Uterus (tissue), 4 donors: ENCODE measurements around the gene PLB1. TPM values are rescaled to one million over a fixed set of nuclear protein-coding genes. Genes with fewer than 3 reads are reported as not detected.

ENCODE experiments used
- DNase-seq, 2 donors: peaks; one replicate each; pipeline ENCODE4 v3.0.0-alpha.2; 2019 to 2020
- H3K27ac ChIP-seq, 2 donors: fragments of 200-600 bp; sonication (generic); 1 replicate in 1 of 2; 2 replicates in 1 of 2; pipeline ENCODE4 v1.5.1; 2016 to 2018
- H3K27me3 ChIP-seq, 2 donors: fragments of 200-600 bp; sonication (generic); one replicate each; pipeline ENCODE4 v1.5.1; 2018 to 2019; ENCODE audit warnings: control low read depth in 1 of 2
- H3K36me3 ChIP-seq, 2 donors: fragments of 200-600 bp; sonication (generic); one replicate each; pipeline ENCODE4 v1.5.1; 2019; ENCODE audit warnings: control low read depth in 1 of 2
- H3K4me1 ChIP-seq, 2 donors: fragments of 200-600 bp; sonication (generic); one replicate each; pipeline ENCODE4 v1.5.1; 2018 to 2019; ENCODE audit warnings: control low read depth in 1 of 2
- H3K4me3 ChIP-seq, 2 donors: fragments of 200-600 bp; sonication (generic); 1 replicate in 1 of 2; 2 replicates in 1 of 2; pipeline ENCODE4 v1.5.1; 2018 to 2019; ENCODE audit warnings: mild to moderate bottlenecking in 1 of 2
- H3K9me3 ChIP-seq, 2 donors: fragments of 200-600 bp; sonication (generic); one replicate each; pipeline ENCODE4 v1.5.1; 2019; ENCODE audit warnings: control low read depth in 1 of 2
- CTCF ChIP-seq, 4 experiments: fragments of 200-600 bp in 2 of 4; fragments of 450-650 bp in 2 of 4; sonication (generic) in 2 of 4; IDR thresholded peaks; one replicate each; pipeline ENCODE4 v1.5.1; 2016 to 2019; ENCODE audit warnings: antibody characterized with exemption in 4 of 4, mild to moderate bottlenecking in 2 of 4, moderate library complexity in 1 of 4
- POLR2A ChIP-seq, 2 donors: fragments of 450-650 bp; IDR thresholded peaks; one replicate each; pipeline ENCODE4 v1.6.1; 2016; ENCODE audit warnings: antibody characterized with exemption in 2 of 2, mild to moderate bottlenecking in 1 of 2, moderate library complexity in 1 of 2
- intact Hi-C: fragments of 100-400 bp; cut with DNase I; formaldehyde crosslinking; loops from one replicate; pipeline ENCODE4 v1.15.1; 2023; ENCODE audit warnings: low total_unique reads
- total RNA-seq, 4 donors: library from RNA; depleted of rRNA in 3 of 4; stranded (reverse); fragments of >200 nt in 3 of 4; gene quantifications; one replicate each; pipeline versions ENCODE4 v1.1.0 to v1.2.4, GENCODE V29; 2014 to 2023
- donor health status: DM: yes; HTN: yes; CAD: no.

Gene PLB1
- total RNA-seq, 4 donors from 2014 or later, result 2.9 to 12.4 (median 5.2) TPM

GRCh38 chr2:28563869-28564268, 68.0 kb downstream of the PLB1 start:
- Histone ChIP-seq H3K27ac (no peak overlapping the region), H3K9me3 (no peaks in the 10 kb centered on the region), H3K4me1 (no peaks in the 10 kb centered on the region), H3K4me3 (no peak overlapping the region), H3K36me3 (no peaks in the 10 kb centered on the region), H3K27me3 (no peaks in the 10 kb centered on the region)
- TF ChIP-seq POLR2A (IDR thresholded peaks at IDR 0.05) (no peak), CTCF (IDR thresholded peaks at IDR 0.05) (no peak)
- no peak for DNase-seq
- intact Hi-C loops, result loop anchor here (10.0 kb wide), 2 partner anchors 251 to 331 kb away; partner anchors contain the start of genes SPDYA and WDR43

GRCh38 chr2:28564346-28564745, 68.5 kb downstream of the PLB1 start:
- no peak for DNase-seq
- intact Hi-C loops, result loop anchor here (10.0 kb wide), 2 partner anchors 250 to 330 kb away; partner anchors contain the start of genes SPDYA and WDR43
- Histone ChIP-seq H3K9me3 (no peaks in the 10 kb centered on the region), H3K27me3 (no peaks in the 10 kb centered on the region), H3K4me3 (no peak overlapping the region), H3K36me3 (no peaks in the 10 kb centered on the region), H3K27ac (no peak overlapping the region), H3K4me1 (no peaks in the 10 kb centered on the region)
- TF ChIP-seq CTCF (IDR thresholded peaks at IDR 0.05) (no peak), POLR2A (IDR thresholded peaks at IDR 0.05) (no peak)

- Histone ChIP-seq H3K27me3 (no peaks in the 10 kb centered on the region), H3K36me3 (no peaks in the 10 kb centered on the region), H3K4me3 (no peak overlapping the region), H3K9me3 (no peaks in the 10 kb centered on the region), H3K4me1 (no peaks in the 10 kb centered on the region), H3K27ac (no peak overlapping the region)
- intact Hi-C loops, result loop anchor here (10.0 kb wide), 2 partner anchors 250 to 330 kb away; partner anchors contain the start of genes SPDYA and WDR43
- DNase-seq, result no peak
- TF ChIP-seq POLR2A (IDR thresholded peaks at IDR 0.05), result no peak
- TF ChIP-seq CTCF (IDR thresholded peaks at IDR 0.05), result no peak
Measured at GRCh38 chr2:28565033-28565432, 69.2 kb downstream of the PLB1 start.

- Histone ChIP-seq H3K9me3 (no peaks in the 10 kb centered on the region), H3K4me3 (no peak overlapping the region), H3K36me3 (no peaks in the 10 kb centered on the region), H3K27me3 (no peaks in the 10 kb centered on the region), H3K4me1 (no peaks in the 10 kb centered on the region), H3K27ac (peak overlapping the region; percentile 83 to 84)
- TF ChIP-seq POLR2A (IDR thresholded peaks at IDR 0.05) (no peak), CTCF (IDR thresholded peaks at IDR 0.05) (no peak)
- intact Hi-C loops, result loop anchor here (2.0 to 10.0 kb wide), 3 partner anchors 27 to 329 kb away; partner anchors contain the start of genes SPDYA and WDR43
- DNase-seq, result no peak
Measured at GRCh38 chr2:28565720-28566295, 69.9 kb downstream of the PLB1 start.

GRCh38 chr2:28566521-28567041, 70.7 kb downstream of the PLB1 start:
- Histone ChIP-seq H3K36me3 (no peaks in the 10 kb centered on the region), H3K9me3 (no peaks in the 10 kb centered on the region), H3K4me1 (no peaks in the 10 kb centered on the region), H3K4me3 (peak overlapping the region; percentile 43 to 52), H3K27ac (peak overlapping the region; percentile 83 to 84), H3K27me3 (no peaks in the 10 kb centered on the region)
- TF ChIP-seq CTCF (IDR thresholded peaks at IDR 0.05) (peak; percentile 100), POLR2A (IDR thresholded peaks at IDR 0.05) (peak in 1 of 2 donors; percentile 51)
- intact Hi-C loops, result loop anchor here (2.0 to 10.0 kb wide), 3 partner anchors 26 to 328 kb away; partner anchors contain the start of genes SPDYA and WDR43
- DNase-seq, result peak; percentile 82 to 90
